Osteoblast (primary cell): Measurements from ENCODE around the gene ELMOD3. TPM values are rescaled to one million over a fixed set of nuclear protein-coding genes. Genes with fewer than 3 reads are reported as not detected.
A peak's percentile ranks its signal among the peaks of the same experiment; 100 is the strongest.

Experiments used
- DNase-seq: peaks from one replicate; pipeline ENCODE4 v3.0.0; 2011; ENCODE audit warnings: low spot score, mixed read lengths; ENCODE audit not compliant: insufficient read length; ENCODE audit errors: missing footprints
- H2AFZ ChIP-seq: 2 replicates; pipeline ENCODE4 v1.6.0; 2011; ENCODE audit warnings: mild to moderate bottlenecking, low read length
- H3K27ac ChIP-seq: 2 replicates; pipeline ENCODE4 v1.5.1; 2011; ENCODE audit warnings: mild to moderate bottlenecking, low read depth, low read length, moderate library complexity
- H3K27me3 ChIP-seq: 2 replicates; pipeline ENCODE4 v1.6.0; 2012; ENCODE audit warnings: mild to moderate bottlenecking, control low read depth, inconsistent platforms, low read length, moderate library complexity; ENCODE audit not compliant: insufficient read depth
- H3K36me3 ChIP-seq: 2 replicates; pipeline ENCODE4 v1.5.1; 2011; ENCODE audit warnings: mild to moderate bottlenecking, low read length, control low read depth, moderate library complexity; ENCODE audit not compliant: insufficient read depth
- H3K4me1 ChIP-seq: 2 replicates; pipeline ENCODE4 v1.5.1; 2011; ENCODE audit warnings: mild to moderate bottlenecking, low read length, control low read depth, moderate library complexity; ENCODE audit not compliant: insufficient read depth
- H3K4me2 ChIP-seq: 2 replicates; pipeline ENCODE4 v1.6.0; 2011; ENCODE audit warnings: mild to moderate bottlenecking, low read length; ENCODE audit not compliant: insufficient read depth
- H3K4me3 ChIP-seq: fragments of 200-600 bp; sonication (generic); 3 replicates; pipeline ENCODE4 v1.5.1; 2012; ENCODE audit warnings: mild to moderate bottlenecking, low read length, inconsistent platforms; ENCODE audit not compliant: insufficient read depth
- H3K79me2 ChIP-seq: 2 replicates; pipeline ENCODE4 v1.6.0; 2012; ENCODE audit warnings: mild to moderate bottlenecking, low read length, control low read depth, inconsistent platforms; ENCODE audit not compliant: insufficient read depth
- H3K9me3 ChIP-seq: 2 replicates; pipeline ENCODE4 v1.5.1; 2011; ENCODE audit warnings: low read depth, low read length, control low read depth
- H4K20me1 ChIP-seq: 2 replicates; pipeline ENCODE4 v1.6.0; 2012; ENCODE audit warnings: mild to moderate bottlenecking, low read length, control low read depth; ENCODE audit not compliant: insufficient read depth
- total RNA-seq: library from RNA; depleted of rRNA; stranded (reverse); fragments of >200 nt; gene quantifications from 2 replicates; pipeline ENCODE4 v1.2.3, GENCODE V29; 2012
- TF ChIP-seq, protein P1 (sequence below): IDR thresholded peaks from 2 replicates; pipeline ENCODE4 v1.5.1; 2011; ENCODE audit warnings: mild to moderate bottlenecking, low read depth, low read length, moderate library complexity; ENCODE audit errors: extremely low read depth

ELMOD3 gene
- 20.9 and 22.1 TPM in 2 replicates for total RNA-seq

DNA sequence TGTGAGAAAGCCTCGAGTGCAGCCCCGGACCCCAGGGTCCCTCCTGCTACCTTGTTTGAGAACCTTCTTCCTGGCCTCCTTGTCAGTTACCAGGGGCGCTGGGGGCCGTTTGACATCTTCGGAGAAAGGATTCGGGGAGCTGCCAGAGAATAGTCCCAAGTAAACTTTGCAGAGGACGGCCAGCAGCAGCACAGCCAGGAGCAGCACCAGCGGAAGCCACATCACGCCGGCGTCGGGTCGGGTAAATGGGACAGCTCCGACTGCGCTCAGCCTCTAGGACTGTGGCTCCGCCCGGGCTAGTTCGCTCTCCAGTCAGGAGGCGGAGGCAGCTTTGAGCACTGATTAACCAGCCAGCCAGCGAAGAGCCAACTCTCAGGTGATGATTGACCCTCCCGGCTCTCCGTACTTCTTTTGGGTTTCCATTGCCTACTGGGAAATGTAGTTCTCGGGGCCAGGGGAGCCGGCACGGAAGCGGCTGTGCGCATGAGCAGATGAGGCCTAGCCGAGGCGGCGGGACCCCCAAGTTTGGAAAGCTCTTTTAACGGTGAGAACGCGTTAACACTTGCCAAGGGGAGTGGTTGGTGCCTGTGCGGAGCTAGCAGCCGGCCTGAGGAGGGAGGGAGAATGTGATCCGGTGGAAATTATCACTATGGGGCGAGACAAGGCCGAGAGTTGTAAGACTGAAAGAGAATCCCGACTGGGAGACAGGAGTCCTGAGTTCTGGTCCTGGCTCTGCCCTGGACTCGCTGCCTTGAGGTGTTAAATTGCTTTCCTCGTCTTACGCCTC lies at the start of gene ELMOD3, which contains the start of gene RETSAT:
Gene ELMOD3, plus strand, starts transcription at position 484 of the 787 bp plus-strand sequence. CDS start 2,430 bp downstream, outside the sequence.
Gene RETSAT, minus strand, starts transcription at position 243 of the 787 bp plus-strand sequence. Its CDS starts 21 bp downstream, at position 222.
- TF ChIP-seq, protein P1, sequence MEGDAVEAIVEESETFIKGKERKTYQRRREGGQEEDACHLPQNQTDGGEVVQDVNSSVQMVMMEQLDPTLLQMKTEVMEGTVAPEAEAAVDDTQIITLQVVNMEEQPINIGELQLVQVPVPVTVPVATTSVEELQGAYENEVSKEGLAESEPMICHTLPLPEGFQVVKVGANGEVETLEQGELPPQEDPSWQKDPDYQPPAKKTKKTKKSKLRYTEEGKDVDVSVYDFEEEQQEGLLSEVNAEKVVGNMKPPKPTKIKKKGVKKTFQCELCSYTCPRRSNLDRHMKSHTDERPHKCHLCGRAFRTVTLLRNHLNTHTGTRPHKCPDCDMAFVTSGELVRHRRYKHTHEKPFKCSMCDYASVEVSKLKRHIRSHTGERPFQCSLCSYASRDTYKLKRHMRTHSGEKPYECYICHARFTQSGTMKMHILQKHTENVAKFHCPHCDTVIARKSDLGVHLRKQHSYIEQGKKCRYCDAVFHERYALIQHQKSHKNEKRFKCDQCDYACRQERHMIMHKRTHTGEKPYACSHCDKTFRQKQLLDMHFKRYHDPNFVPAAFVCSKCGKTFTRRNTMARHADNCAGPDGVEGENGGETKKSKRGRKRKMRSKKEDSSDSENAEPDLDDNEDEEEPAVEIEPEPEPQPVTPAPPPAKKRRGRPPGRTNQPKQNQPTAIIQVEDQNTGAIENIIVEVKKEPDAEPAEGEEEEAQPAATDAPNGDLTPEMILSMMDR = no peak
- peaks cover 58% of the 10 kb centered on the region for H3K79me2 ChIP-seq
- DNase-seq = peak; percentile 98
- H2AFZ ChIP-seq = peak within 1 kb of the TSS; percentile 99
- H3K4me3 ChIP-seq = peak within 1 kb of the TSS; percentile 94
- peaks cover 13% of the 10 kb centered on the region for H3K4me1 ChIP-seq
- H3K4me2 ChIP-seq = peak within 1 kb of the TSS; percentile 96
- H3K27ac ChIP-seq = peak within 1 kb of the TSS; percentile 92
- H3K27me3 ChIP-seq = no peaks in the 10 kb centered on the region
- peaks cover 4% of the 10 kb centered on the region for H4K20me1 ChIP-seq
- no peaks in the 10 kb centered on the region for H3K9me3 ChIP-seq
- peaks cover 49% of the 10 kb centered on the region for H3K36me3 ChIP-seq

DNA sequence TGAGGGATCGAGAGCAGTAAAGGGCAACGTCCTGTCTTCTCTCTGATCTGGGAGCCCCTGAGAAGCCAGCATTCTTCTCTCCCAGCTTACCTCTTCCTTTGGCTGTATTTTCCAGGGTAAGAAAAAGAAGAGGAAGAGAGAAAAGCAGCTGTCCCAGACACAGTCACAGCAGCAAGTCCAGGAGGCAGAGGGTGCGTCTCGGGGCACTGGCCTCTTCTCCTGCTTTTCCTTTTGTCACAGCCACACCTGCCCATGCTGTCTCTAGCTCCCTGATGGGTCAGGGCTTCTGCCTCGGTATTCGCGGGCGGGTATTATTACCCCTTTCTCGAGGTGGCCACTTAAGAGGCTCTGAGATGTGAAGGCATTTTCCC lies 47.1 kb upstream of the ELMOD3 start:
- H3K79me2 ChIP-seq = no peaks in the 10 kb centered on the region
- no peaks in the 10 kb centered on the region for H3K27me3 ChIP-seq

DNA sequence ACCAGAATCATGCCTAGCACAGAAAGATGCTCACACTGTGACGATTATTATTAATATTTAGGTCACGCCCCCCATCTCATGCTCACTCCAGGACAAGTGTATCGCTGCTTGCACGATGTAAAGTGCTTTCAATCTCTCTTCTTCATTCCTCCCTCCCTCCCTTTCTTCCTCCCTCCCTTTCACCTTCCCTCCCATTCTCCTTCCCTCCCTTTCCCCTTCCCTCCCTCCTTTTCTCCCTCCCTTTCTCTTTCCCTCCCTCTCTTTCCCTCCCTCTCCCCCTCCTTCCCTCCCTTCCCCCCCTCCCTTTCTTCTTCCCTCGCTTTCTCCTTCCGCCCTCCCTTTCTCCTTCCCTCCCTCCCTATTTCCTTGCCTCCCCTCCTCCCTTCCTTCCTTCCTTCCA lies 46.4 kb upstream of the ELMOD3 start:
- Histone ChIP-seq H3K27ac (no peak overlapping the region), H3K4me1 (peaks cover 10% of the 10 kb centered on the region), H3K27me3 (no peaks in the 10 kb centered on the region), H3K4me2 (no peak overlapping the region), H3K79me2 (no peaks in the 10 kb centered on the region), H2AFZ (no peak overlapping the region), H3K4me3 (no peak overlapping the region), H3K9me3 (no peaks in the 10 kb centered on the region), H3K36me3 (peaks cover 24% of the 10 kb centered on the region), H4K20me1 (peaks cover 2% of the 10 kb centered on the region)
- DNase-seq = no peak
- TF ChIP-seq, protein P1 = no peak

More for the DNA sequence above, 47.1 kb upstream of the ELMOD3 start:
- no peak overlapping the region for H3K4me3 ChIP-seq
- DNase-seq = no peak
- TF ChIP-seq, protein P1 = no peak
- H2AFZ ChIP-seq = no peak overlapping the region
- no peaks in the 10 kb centered on the region for H3K9me3 ChIP-seq
- peaks cover 2% of the 10 kb centered on the region for H4K20me1 ChIP-seq
- no peak overlapping the region for H3K4me2 ChIP-seq
- H3K36me3 ChIP-seq = peaks cover 26% of the 10 kb centered on the region
- no peak overlapping the region for H3K27ac ChIP-seq
- H3K4me1 ChIP-seq = peaks cover 6% of the 10 kb centered on the region

DNA sequence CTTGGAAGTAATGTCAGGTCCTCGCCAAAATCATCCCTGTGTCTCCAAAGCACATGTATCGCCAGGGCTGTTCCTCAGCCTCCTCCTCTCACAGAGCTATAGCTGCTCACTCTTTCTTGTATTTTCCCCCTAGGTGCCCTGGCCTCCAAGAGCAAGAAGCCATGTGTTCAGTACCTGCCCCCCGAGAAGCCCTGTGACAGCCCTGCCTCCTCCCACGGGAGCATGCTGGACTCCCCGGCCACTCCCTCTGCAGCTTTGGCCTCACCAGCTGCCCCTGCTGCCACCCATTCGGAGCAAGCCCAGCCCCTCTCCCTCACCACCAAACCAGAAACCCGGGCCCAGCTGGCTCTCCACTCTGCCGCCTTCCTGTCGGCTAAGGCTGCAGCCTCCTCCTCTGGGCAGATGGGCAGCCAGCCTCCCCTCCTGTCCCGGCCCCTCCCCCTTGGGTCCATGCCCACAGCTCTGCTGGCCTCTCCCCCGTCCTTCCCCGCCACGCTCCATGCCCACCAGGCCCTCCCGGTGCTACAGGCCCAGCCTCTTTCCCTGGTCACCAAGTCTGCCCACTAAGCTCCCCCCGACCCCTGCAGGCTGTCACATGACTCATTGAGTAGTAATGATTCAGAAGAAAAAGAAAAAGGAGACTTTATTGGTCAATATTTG lies 45.5 kb upstream of the ELMOD3 start:
- Histone ChIP-seq H3K79me2 (no peaks in the 10 kb centered on the region), H2AFZ (no peak overlapping the region), H3K4me3 (no peak overlapping the region), H3K4me1 (peaks cover 10% of the 10 kb centered on the region), H4K20me1 (peaks cover 2% of the 10 kb centered on the region), H3K9me3 (no peaks in the 10 kb centered on the region), H3K27ac (no peak overlapping the region), H3K36me3 (peaks cover 25% of the 10 kb centered on the region), H3K27me3 (no peaks in the 10 kb centered on the region), H3K4me2 (peak overlapping the region; percentile 44)
- DNase-seq = peak; percentile 95
- TF ChIP-seq, protein P1 = no peak
